Measurements from ENCODE around the gene PPARD.

GRCh38 chr6:35312807-35313206, 29.6 kb upstream of the PPARD start:
- TF ChIP-seq CTCF (IDR thresholded peaks at IDR 0.05), result no peak
- no peak for TF ChIP-seq EP300 (IDR thresholded peaks at IDR 0.05)
- no peak for TF ChIP-seq POLR2A (IDR thresholded peaks at IDR 0.05)
